KMS-11 (cell line): ENCODE measurements around the gene F13A1.

Experiments
- H2AFZ ChIP-seq: fragments of 200-600 bp; sonication (generic); 2 replicates; pipeline ENCODE4 v1.6.1; 2016; ENCODE audit warnings: antibody characterized with exemption, mixed run types, low read depth
- H3K27ac ChIP-seq: fragments of 200-600 bp; sonication (generic); 2 replicates; pipeline ENCODE4 v1.6.1; 2016; ENCODE audit warnings: mild to moderate bottlenecking, mixed run types
- H3K27me3 ChIP-seq: fragments of 200-600 bp; sonication (generic); 2 replicates; pipeline ENCODE4 v1.6.1; 2017; ENCODE audit warnings: mild to moderate bottlenecking, low read depth, mixed run types, moderate library complexity; ENCODE audit not compliant: insufficient read depth
- H3K36me3 ChIP-seq: fragments of 200-600 bp; sonication (generic); 2 replicates; pipeline ENCODE4 v1.6.1; 2017; ENCODE audit warnings: mild to moderate bottlenecking, mixed run types; ENCODE audit not compliant: insufficient read depth
- H3K4me1 ChIP-seq: fragments of 200-600 bp; sonication (generic); 2 replicates; pipeline ENCODE4 v1.6.1; 2016; ENCODE audit warnings: mild to moderate bottlenecking, low read depth, mixed run types; ENCODE audit not compliant: poor library complexity, severe bottlenecking
- H3K4me2 ChIP-seq: fragments of 200-600 bp; sonication (generic); 2 replicates; pipeline ENCODE4 v1.7.0; 2016; ENCODE audit warnings: mild to moderate bottlenecking, mixed run types
- H3K4me3 ChIP-seq: fragments of 200-600 bp; sonication (generic); IDR thresholded peaks from 2 replicates; pipeline ENCODE4 v1.6.1; 2017; ENCODE audit warnings: low read depth, low read length, mixed read lengths; ENCODE audit not compliant: insufficient read depth
- H3K79me2 ChIP-seq: fragments of 200-600 bp; sonication (generic); 2 replicates; pipeline ENCODE4 v1.6.1; 2016; ENCODE audit warnings: low read depth, mixed run types; ENCODE audit not compliant: insufficient read depth
- H3K9ac ChIP-seq: fragments of 200-600 bp; sonication (generic); 2 replicates; pipeline ENCODE4 v1.6.1; 2016; ENCODE audit warnings: mild to moderate bottlenecking, mixed run types
- H4K20me1 ChIP-seq: fragments of 200-600 bp; sonication (generic); 2 replicates; pipeline ENCODE4 v1.6.1; 2016; ENCODE audit warnings: mild to moderate bottlenecking, mixed run types; ENCODE audit not compliant: insufficient read depth
- TF ChIP-seq, protein P1 (sequence below): fragments of 200-600 bp; sonication (generic); conservative IDR thresholded peaks from 2 replicates; pipeline ENCODE4 v1.6.1; 2017; ENCODE audit warnings: low read depth, mild to moderate bottlenecking, antibody characterized with exemption, low read length, moderate library complexity, mixed read lengths

F13A1 gene

DNA sequence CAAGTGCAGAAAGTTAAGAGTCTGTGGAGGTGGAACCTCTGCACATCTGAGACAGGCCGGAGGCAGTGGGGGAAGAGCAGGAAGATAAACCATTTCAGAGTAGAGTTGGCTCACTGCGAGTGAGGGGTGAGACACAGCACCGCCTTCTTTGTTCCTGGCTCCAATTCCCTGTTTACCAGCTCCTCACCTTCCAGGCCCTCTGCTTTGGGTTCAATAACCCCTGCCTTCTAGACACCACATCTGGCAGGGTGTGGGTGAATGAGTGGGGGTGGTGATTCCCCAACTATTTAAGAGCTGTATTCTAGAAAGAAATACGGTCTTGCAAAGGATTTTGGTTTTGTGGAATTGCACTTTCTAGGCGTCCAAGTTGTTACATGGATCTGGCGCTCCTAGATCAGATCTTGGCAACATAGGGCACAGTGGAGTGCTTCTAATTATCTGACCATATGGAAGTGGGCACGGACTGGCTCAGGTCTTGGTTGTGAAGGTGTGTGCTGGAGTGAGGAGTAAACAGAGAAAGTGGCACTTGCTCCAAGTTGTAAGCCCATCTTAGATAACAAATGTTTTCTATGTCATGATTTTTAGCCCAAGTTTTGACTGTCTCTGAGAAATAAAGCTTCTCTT lies 172.2 kb downstream of the F13A1 start:
- no peaks in the 10 kb centered on the region for H4K20me1 ChIP-seq
- H3K79me2 ChIP-seq, result no peaks in the 10 kb centered on the region
- no peak overlapping the region for H3K4me2 ChIP-seq
- no peak overlapping the region for H2AFZ ChIP-seq
- no peak overlapping the region for H3K9ac ChIP-seq
- H3K27ac ChIP-seq, result no peak overlapping the region
- H3K36me3 ChIP-seq, result no peaks in the 10 kb centered on the region
- no peak overlapping the region for H3K4me3 ChIP-seq
- TF ChIP-seq, protein P1, sequence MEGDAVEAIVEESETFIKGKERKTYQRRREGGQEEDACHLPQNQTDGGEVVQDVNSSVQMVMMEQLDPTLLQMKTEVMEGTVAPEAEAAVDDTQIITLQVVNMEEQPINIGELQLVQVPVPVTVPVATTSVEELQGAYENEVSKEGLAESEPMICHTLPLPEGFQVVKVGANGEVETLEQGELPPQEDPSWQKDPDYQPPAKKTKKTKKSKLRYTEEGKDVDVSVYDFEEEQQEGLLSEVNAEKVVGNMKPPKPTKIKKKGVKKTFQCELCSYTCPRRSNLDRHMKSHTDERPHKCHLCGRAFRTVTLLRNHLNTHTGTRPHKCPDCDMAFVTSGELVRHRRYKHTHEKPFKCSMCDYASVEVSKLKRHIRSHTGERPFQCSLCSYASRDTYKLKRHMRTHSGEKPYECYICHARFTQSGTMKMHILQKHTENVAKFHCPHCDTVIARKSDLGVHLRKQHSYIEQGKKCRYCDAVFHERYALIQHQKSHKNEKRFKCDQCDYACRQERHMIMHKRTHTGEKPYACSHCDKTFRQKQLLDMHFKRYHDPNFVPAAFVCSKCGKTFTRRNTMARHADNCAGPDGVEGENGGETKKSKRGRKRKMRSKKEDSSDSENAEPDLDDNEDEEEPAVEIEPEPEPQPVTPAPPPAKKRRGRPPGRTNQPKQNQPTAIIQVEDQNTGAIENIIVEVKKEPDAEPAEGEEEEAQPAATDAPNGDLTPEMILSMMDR, result no peak
- H3K27me3 ChIP-seq, result no peaks in the 10 kb centered on the region
- H3K4me1 ChIP-seq, result no peaks in the 10 kb centered on the region

DNA sequence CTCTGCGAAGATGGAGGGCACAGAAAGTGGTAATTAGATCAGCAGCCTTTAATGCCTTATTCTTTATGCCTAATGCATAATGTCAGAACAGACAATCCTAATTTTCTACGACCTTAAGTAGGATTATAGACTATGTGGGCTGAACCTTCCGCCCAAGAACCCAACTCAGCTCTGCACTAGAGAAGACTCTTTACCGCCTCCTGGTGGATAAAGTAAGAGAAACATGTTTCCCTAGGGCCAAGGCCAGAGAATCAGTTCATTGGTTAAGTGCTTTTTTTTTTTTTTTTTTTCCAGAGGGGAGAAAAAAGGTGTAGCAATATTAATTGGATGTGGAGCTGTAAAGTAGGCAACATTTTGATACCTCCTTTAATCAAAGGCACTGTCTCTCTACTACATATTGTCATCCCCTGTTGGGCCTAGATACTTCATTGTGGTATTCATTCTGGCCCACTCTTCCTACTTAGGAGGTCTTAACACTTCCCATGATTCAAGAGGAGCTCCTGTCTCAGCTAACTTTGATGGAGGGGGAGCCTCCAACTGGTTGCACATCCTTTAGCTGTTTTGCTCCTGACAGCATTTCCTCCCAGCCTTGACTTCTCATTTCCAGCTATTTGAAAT lies 188.9 kb downstream of the F13A1 start:
- Histone ChIP-seq H4K20me1 (no peaks in the 10 kb centered on the region), H3K4me2 (no peak overlapping the region), H3K4me1 (no peaks in the 10 kb centered on the region), H3K27ac (no peak overlapping the region), H2AFZ (no peak overlapping the region), H3K27me3 (no peaks in the 10 kb centered on the region), H3K4me3 (no peak overlapping the region), H3K36me3 (no peaks in the 10 kb centered on the region), H3K9ac (no peak overlapping the region), H3K79me2 (no peaks in the 10 kb centered on the region)
- TF ChIP-seq, protein P1, result peak; percentile 63

DNA sequence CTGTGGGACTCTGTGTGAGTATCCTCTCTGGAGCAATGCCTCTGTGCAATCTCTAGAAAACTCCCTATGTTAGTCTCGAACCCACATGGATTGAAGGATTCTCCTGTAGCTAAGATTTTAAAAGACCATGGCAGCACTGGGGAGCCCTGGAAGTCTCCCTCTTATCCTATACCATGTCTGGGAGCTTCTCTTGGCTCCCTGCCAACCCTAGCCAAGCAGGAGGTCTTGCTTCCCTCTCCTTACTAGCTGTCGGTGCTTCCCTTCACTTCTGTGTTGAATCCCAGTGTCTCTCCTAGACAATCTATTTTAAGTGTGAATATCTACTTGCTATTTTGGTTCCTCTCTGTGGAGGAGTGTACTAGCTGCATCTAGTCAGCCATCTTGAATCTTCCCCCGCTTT lies 195.0 kb downstream of the F13A1 start:
- Histone ChIP-seq H3K4me3 (no peak overlapping the region), H4K20me1 (no peaks in the 10 kb centered on the region), H3K79me2 (no peaks in the 10 kb centered on the region), H3K27me3 (no peaks in the 10 kb centered on the region), H2AFZ (no peak overlapping the region), H3K9ac (no peak overlapping the region), H3K36me3 (no peaks in the 10 kb centered on the region), H3K4me2 (no peak overlapping the region), H3K27ac (no peak overlapping the region), H3K4me1 (no peaks in the 10 kb centered on the region)
- TF ChIP-seq, protein P1, result no peak

DNA sequence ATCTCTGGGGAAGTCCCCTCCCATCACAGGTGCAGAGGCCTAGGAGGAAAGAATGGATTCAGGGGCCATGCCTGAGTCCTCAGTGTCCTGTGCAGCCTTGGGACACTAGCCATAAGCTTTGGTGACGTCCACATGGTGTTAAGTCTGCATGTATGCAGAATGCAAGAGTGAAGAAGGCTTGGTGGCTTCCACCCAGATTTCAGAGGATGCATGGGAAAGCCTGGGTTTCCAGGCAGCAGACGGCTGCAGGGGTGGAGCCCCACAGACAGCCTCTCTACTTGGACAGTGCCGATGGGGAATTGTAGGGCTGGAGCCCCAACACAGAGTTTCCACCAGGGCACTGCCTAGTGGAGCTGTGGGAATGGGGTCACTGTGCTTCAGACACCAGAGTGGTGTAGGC lies 196.7 kb downstream of the F13A1 start:
- no peaks in the 10 kb centered on the region for H3K36me3 ChIP-seq
- H3K27ac ChIP-seq, result no peak overlapping the region
- H3K9ac ChIP-seq, result no peak overlapping the region
- TF ChIP-seq, protein P1, result no peak
- no peaks in the 10 kb centered on the region for H3K79me2 ChIP-seq
- H3K4me2 ChIP-seq, result no peak overlapping the region
- H3K27me3 ChIP-seq, result no peaks in the 10 kb centered on the region
- H3K4me3 ChIP-seq, result no peak overlapping the region
- no peaks in the 10 kb centered on the region for H3K4me1 ChIP-seq
- no peaks in the 10 kb centered on the region for H4K20me1 ChIP-seq
- no peak overlapping the region for H2AFZ ChIP-seq
